OCI-LY7 (cell line): ENCODE measurements around the gene CDK14. TPM values are rescaled to one million over a fixed set of nuclear protein-coding genes. Genes with fewer than 3 reads are reported as not detected.

Experiments used
- BruUV-seq: library from RNA; stranded (reverse); fragments of 400-500 nt; replicated peaks from 2 replicates; lab custom pipeline; 2021; lab: Mats Ljungman, UMichigan
- CTCF ChIA-PET: fragments of 300-600 bp; sonication (Branson Sonifier 250); formaldehyde crosslinking; loops from one replicate; lab custom pipeline; 2022; ENCODE audit warnings: antibody characterized with exemption; ENCODE audit not compliant: unreplicated experiment; lab: Charles Lee
- POLR2A ChIA-PET: fragments of 300-600 bp; sonication (Branson Sonifier 250); formaldehyde crosslinking; loops from one replicate; lab custom pipeline; 2022; ENCODE audit warnings: antibody characterized with exemption; lab: Charles Lee
- DNase-seq: peaks from one replicate; pipeline ENCODE4 v3.0.0-alpha.2; 2015; ENCODE audit warnings: low spot score
- H2AFZ ChIP-seq: fragments of 200-600 bp; sonication (generic), shearing (Covaris generic); 2 replicates; pipeline ENCODE4 v1.6.1; 2014; ENCODE audit warnings: mild to moderate bottlenecking, antibody characterized with exemption, low read length, moderate library complexity
- H3K27ac ChIP-seq: fragments of 200-600 bp; sonication (generic); 2 replicates; pipeline ENCODE4 v1.5.1; 2014; ENCODE audit warnings: mixed run types, low read depth, mild to moderate bottlenecking, moderate library complexity, low read length, inconsistent platforms; ENCODE audit not compliant: poor library complexity, severe bottlenecking
- H3K36me3 ChIP-seq: fragments of 200-600 bp; sonication (generic); 2 replicates; pipeline ENCODE4 v1.6.1; 2014; ENCODE audit warnings: mild to moderate bottlenecking, antibody characterized with exemption, low read length, moderate library complexity, mixed read lengths; ENCODE audit not compliant: insufficient read depth
- H3K4me1 ChIP-seq: fragments of 200-600 bp; sonication (generic); 2 replicates; pipeline ENCODE4 v1.5.1; 2014; ENCODE audit warnings: mild to moderate bottlenecking, low read length; ENCODE audit not compliant: insufficient read depth, poor library complexity, severe bottlenecking
- H3K4me2 ChIP-seq: fragments of 200-600 bp; sonication (generic); 2 replicates; pipeline ENCODE4 v1.6.1; 2014; ENCODE audit warnings: mild to moderate bottlenecking, low read length
- H3K4me3 ChIP-seq: fragments of 200-600 bp; sonication (generic); 2 replicates; pipeline ENCODE4 v1.5.1; 2014; ENCODE audit warnings: mild to moderate bottlenecking, low read depth, low read length; ENCODE audit not compliant: poor library complexity, severe bottlenecking
- H3K79me2 ChIP-seq: fragments of 200-600 bp; sonication (generic); 2 replicates; pipeline ENCODE4 v1.6.1; 2016; ENCODE audit warnings: low read depth, mild to moderate bottlenecking, low read length, moderate library complexity, mixed read lengths; ENCODE audit not compliant: insufficient read depth
- H3K9me2 ChIP-seq: fragments of 200-600 bp; sonication (generic); 2 replicates; pipeline ENCODE4 v1.6.1; 2016; ENCODE audit warnings: mild to moderate bottlenecking, low read length, mixed read lengths; ENCODE audit not compliant: insufficient read depth
- H3K9me3 ChIP-seq: fragments of 200-600 bp; sonication (generic); 2 replicates; pipeline ENCODE4 v1.6.1; 2014; ENCODE audit warnings: mild to moderate bottlenecking, mixed run types, low read length, mixed read lengths
- H4K20me1 ChIP-seq: fragments of 200-600 bp; sonication (generic); 2 replicates; pipeline ENCODE4 v1.6.1; 2014; ENCODE audit warnings: mild to moderate bottlenecking, antibody characterized with exemption, low read length, moderate library complexity, mixed read lengths; ENCODE audit not compliant: insufficient read depth
- EZH2phosphoT487 ChIP-seq: fragments of 200-600 bp; sonication (generic); IDR thresholded peaks from 2 replicates; pipeline ENCODE4 v1.6.1; 2018; ENCODE audit warnings: low read depth, borderline replicate concordance, mild to moderate bottlenecking, mixed run types, antibody characterized with exemption, low read length, moderate library complexity, mixed read lengths
- intact Hi-C: fragments of 100-400 bp; cut with micrococcal nuclease; formaldehyde crosslinking; loops from one replicate; pipeline ENCODE4 v1.10.0; 2022; ENCODE audit not compliant: unreplicated experiment
- total RNA-seq, 2 experiments: library from RNA; depleted of rRNA in 1 of 2; stranded (reverse); fragments of >200 nt in 1 of 2; shearing (Covaris generic) in 1 of 2; gene quantifications; 2 replicates each; pipeline ENCODE4 v1.2.3, GENCODE V29; 2014 to 2022
- TF ChIP-seq, protein P1 (sequence below): fragments of 200-600 bp; sonication (generic); conservative IDR thresholded peaks from 2 replicates; pipeline ENCODE4 v1.5.1; 2014; ENCODE audit warnings: mild to moderate bottlenecking, antibody characterized with exemption, low read length, moderate library complexity, mixed read lengths

The CDK14 gene
- total RNA-seq, 2 experiments from 2014 or later = 90.7 to 111 TPM

DNA sequence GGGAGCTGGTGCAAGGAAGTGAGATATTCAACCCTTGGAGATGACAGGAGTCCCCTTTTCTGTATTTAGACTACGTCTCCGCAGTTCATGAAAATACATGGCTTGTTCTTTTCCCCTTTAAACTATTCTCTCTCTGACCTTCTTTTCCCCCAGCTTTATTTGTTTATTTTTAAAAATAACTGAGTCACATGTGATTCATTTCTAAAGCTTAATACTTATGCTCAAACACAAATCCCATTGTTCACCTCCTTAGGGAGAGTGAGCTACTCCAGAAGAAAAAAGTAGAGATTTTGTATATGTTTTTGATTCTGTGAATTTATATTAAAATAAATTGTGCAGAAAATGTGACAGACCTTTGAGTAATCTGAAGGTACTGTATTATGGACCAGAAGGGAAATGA, 632.2 kb downstream of the CDK14 start:
- CTCF ChIA-PET = no interaction called here
- no peak for DNase-seq
- no peak for TF ChIP-seq EZH2phosphoT487
- TF ChIP-seq, protein P1, sequence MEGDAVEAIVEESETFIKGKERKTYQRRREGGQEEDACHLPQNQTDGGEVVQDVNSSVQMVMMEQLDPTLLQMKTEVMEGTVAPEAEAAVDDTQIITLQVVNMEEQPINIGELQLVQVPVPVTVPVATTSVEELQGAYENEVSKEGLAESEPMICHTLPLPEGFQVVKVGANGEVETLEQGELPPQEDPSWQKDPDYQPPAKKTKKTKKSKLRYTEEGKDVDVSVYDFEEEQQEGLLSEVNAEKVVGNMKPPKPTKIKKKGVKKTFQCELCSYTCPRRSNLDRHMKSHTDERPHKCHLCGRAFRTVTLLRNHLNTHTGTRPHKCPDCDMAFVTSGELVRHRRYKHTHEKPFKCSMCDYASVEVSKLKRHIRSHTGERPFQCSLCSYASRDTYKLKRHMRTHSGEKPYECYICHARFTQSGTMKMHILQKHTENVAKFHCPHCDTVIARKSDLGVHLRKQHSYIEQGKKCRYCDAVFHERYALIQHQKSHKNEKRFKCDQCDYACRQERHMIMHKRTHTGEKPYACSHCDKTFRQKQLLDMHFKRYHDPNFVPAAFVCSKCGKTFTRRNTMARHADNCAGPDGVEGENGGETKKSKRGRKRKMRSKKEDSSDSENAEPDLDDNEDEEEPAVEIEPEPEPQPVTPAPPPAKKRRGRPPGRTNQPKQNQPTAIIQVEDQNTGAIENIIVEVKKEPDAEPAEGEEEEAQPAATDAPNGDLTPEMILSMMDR = no peak

GRCh38 chr7:91228927-91229558, 632.9 kb downstream of the CDK14 start:
- Histone ChIP-seq H3K79me2 (no peaks in the 10 kb centered on the region), H3K4me2 (no peak overlapping the region)
- no peak for DNase-seq

More for the DNA sequence above, 632.2 kb downstream of the CDK14 start:
- no peaks in the 10 kb centered on the region for H3K9me3 ChIP-seq
- no peaks in the 10 kb centered on the region for H3K4me1 ChIP-seq
- intact Hi-C loops = no loop called here
- H3K4me3 ChIP-seq = no peak overlapping the region
- BruUV-seq = no TSS peak
- H3K9me2 ChIP-seq = no peaks in the 10 kb centered on the region
- POLR2A ChIA-PET = interaction anchor here (0.9 to 2.0 kb wide), 2 partner anchors 11 to 16 kb away, joined by 3 to 7 read pairs; no protein-coding TSS in a partner anchor
- no peak overlapping the region for H2AFZ ChIP-seq
- H3K4me2 ChIP-seq = no peak overlapping the region
- no peaks in the 10 kb centered on the region for H3K79me2 ChIP-seq
- H3K27ac ChIP-seq = no peak overlapping the region
- no peaks in the 10 kb centered on the region for H3K36me3 ChIP-seq
- H4K20me1 ChIP-seq = no peaks in the 10 kb centered on the region

More at GRCh38 chr7:91228927-91229558, 632.9 kb downstream of the CDK14 start:
- no peak overlapping the region for H3K4me3 ChIP-seq
- no peaks in the 10 kb centered on the region for H3K4me1 ChIP-seq
- BruUV-seq = no TSS peak
- no peaks in the 10 kb centered on the region for H3K9me2 ChIP-seq
- H2AFZ ChIP-seq = no peak overlapping the region
- H3K9me3 ChIP-seq = no peaks in the 10 kb centered on the region
- ChIA-PET CTCF (no interaction called here), POLR2A (interaction anchor here (0.9 to 2.0 kb wide), 2 partner anchors 10 to 15 kb away, joined by 3 to 7 read pairs; no protein-coding TSS in a partner anchor)
- intact Hi-C loops = no loop called here
- no peaks in the 10 kb centered on the region for H4K20me1 ChIP-seq
- no peaks in the 10 kb centered on the region for H3K36me3 ChIP-seq
- TF ChIP-seq, protein P1 = no peak
- no peak for TF ChIP-seq EZH2phosphoT487
- no peak overlapping the region for H3K27ac ChIP-seq
